Stimulated activated CD8-positive, alpha-beta memory T cell treated with anti-CD3 and anti-CD28 coated beads, Interleukin-2, amount 100 ng/mL, for 1 hour (primary cell): Measurements from ENCODE around the gene TGFBI.

ENCODE experiments used
- DNase-seq, 2 donors: peaks; one replicate each; pipeline ENCODE4 v3.0.0-alpha.2; 2020; ENCODE audit warnings: low read depth in 2 of 2

Gene TGFBI

DNA sequence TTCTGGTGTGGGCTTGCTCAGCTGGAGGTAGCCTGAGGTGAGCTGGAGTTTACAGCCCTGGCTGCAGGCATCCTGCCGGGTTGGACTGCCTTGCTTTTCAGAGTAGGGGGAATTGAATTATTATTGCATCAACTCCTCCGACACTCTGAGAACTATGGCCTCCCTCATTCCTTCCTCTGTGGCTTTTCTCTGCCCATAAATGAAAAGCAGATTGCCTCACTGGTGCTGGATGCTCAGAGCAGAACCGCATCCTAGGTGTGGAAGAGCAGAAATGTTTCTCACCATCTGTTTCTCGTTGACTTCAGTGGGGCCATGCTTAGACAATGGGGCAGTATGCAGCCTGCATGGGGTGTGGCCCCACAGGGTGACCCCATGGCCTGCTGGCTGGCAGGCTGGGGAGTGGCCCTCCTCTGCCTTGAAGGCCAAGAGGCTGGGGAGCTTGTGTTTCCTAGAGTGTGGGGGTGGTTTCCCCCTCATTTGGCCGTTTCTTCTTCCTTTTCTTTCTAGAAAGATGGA is 27.3 kb upstream of the TGFBI start:
- DNase-seq = no peak

DNA sequence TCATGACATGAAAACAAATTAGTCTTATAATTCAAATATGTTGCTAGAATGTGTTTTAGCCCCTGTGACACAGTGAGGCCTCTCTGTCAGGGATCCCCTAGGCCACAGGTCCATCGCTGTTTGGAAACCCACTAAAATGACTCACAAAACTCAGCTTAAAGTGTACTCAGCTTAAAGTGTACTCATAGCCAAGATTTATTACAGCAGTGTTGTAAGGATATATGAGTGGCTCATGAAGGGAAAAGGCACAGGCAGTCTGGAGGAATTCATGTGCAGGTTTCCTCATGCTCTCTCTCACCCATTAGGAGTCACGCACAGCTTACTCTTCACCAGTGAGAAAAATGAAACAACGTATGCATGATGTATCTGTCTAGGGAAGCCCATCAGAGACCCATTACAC is 24.4 kb upstream of the TGFBI start:
- no peak for DNase-seq

DNA sequence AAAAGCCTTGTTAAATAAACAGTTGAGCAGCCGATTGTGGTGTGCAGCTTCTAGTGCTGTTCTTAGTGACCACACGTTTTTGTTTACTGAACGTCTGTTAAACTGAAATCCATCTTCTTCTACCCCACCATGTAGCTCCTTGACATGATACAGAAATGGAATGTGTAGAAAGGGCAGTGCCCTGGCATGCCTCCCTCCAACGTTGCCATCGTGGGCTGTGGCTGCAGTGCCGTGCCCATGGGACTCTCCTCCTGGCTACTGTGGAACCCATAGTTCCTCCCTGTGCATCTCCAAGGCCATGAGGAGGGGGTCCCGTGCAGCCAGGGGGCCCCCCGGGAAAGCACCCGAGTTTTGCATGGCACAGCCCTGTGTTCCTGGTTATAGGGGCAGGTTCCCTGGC is 23.3 kb upstream of the TGFBI start:
- no peak for DNase-seq

DNA sequence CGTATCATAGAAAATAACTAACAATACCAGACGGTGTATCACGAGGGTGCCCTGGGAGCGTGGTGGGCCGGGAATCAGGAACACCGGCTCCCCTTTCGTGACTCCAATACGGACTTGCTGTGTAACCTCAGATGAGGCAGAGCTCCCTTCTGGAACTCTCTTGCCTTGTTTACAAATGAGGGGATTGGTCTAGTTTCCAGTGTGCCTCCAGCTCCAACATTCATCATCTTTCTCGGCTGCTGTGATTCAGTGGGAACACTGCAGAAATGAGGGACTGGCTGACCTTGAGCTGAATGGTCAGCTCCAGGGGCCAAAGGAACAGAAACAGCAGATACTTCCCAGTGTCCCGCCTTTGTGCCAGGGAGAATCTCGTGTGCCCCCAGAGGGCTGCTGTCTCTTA is 22.6 kb upstream of the TGFBI start:
- no peak for DNase-seq

DNA sequence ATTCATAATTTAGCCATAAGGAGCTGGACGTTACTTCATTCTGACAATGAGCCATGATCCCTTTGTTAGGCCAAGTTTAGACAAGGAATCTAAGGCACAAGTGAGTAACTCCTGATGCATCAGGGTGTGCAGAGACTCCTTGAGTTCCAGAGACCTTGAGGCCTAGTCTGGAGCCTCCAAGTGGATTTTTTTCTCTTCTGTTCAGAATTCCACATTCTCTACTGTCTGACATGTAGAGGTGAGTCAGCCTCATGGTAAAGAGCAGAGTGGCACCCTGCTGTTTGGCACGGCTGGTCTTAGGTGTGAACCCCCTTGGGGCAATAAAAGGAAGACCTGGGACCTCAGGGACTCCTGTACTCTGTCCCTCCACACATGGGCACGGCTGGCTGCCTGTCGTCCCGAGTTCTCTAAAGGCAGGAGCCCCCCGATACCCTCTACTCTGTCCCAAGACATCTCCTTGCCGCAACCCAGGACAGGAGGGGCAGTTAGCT is 22.0 kb upstream of the TGFBI start:
- DNase-seq = no peak

DNA sequence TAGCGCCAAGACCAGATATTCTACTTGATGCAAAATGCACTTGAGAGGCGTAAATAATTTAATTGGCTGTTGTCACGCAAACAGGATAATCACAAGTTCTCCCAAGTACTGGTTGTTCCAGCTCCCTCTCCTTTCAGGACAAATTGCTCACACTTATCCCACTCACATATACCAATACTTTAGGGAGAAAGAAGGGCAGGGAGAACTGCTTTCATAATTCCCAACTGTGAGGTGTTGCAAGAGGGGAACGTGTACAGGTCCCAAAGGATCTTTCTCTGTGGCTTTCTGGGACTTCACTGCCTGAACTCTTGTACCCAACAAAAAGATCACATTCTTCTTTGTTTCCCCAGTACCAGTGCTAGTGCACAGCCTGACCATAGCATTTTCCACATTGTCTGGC is 21.5 kb upstream of the TGFBI start:
- DNase-seq = no peak

DNA sequence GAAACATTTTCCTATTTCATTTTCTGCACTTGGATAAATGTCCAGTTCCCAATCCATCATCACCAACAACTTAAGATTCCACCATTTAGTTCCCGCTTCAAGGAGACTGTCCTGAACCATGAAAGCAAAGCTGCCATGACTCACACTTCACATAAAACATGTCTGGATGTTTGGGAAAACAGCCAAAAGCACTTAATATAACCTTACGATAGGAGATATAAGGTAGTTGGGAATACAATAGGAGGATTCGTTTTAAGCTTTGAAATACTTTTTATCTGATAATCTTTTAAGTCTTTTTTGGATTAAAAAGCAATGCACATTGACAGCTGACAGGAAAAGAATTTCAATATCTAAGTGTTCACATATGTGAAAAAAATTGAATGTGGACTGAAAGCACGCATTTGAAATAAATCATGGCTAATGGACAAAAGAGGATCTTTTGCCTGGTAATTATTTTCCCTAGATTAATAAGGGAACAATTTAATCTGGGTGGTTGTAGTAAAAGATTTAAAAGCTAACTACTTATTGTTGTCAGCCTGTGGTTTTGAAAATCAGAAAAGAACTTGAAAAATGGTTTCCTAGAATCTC is 17.3 kb upstream of the TGFBI start:
- no peak for DNase-seq

DNA sequence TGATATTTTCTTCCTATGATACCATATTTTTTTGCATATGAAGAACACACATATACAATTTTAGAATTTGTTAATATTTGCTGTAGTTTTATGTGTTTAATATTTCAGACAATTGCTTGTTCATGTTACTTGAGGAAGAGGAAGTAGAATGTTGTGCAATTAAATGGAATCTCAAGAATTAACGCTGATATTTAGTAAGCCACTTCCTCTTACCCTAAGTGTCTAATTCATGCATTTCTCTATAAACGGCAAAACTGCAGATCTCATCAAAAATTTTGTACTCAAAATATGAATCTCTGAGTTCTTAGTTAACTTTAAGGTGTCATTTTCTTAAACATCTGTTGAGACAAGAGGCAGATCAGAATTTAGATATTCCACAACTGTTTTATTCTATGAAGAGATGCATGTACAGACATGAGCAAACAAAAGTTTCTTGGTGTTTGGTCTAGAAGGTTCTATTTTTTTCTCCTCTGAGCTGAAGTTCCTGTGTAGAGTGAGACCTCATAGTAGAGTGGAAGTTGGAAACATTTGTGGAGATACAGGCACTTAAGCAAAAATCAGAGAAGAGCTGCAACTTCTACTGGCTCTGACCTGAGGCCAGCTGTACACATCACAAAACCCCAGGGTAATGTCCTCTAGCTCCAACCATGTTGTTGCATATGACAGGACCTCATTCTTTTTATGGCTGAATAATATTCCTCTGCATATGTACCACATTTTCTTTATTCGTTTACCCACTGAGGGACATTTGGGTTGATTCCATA is 16.6 kb upstream of the TGFBI start:
- no peak for DNase-seq

DNA sequence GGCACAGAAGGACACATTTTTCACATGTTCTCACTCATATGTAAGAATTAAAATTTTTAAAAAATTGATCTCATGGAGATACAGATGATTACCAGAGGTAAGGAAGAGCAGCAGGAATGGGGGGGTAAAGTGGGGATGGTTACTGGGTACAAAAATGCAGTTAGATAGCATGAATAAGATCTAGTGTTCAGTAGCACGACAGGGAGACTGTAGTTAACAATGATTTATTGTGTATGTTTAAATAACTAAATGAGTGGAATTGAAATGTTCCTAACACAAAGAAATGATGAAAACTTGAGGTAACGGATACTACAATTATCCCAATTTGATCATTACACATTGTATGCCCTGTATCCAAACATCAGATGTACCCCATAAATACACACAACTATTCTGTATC is 15.2 kb upstream of the TGFBI start:
- DNase-seq = no peak

DNA sequence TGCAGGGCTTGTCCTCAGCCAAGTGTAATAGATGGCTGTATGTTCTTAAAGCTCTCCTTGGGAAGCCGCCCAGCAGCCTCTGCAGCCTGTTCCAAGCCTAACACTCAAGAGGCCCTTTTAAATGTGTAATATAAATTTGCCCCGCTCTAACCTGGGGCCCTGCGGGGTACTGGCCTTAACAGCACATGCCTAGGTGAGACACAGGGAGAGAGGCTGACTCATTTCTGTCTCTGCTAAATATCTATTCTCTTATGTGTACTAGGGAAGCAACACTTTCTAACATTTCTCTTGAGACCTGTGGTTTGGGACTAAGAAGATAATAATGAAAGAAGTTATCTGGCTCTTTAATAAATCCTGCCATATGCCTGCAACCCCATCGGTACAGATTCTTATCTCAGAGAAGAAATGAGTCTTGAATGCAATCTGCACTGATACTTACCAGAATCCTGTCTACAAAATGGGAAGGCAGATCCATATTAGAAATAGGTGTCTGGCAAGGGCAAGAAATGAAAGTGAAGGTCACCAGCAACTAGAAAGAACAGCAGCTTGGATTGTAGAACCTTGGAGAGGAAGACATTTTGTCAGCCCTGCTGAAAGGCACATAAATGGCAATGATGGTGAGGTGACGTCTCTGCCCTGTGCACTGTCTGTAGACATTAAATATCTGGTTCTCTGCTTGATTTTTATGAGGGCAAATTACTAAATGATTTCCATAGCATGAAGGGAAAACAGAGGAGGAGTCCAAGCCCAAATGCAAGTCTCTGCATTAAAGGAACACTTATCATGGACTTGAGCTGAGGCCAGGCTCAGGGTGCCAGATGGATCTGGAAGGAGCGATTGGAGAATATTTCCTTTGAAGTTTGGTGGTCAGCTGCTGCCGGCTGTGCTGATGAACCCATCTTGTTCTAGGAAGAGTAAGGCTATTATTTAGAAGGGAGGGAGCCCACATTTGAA is 14.5 kb upstream of the TGFBI start:
- no peak for DNase-seq

DNA sequence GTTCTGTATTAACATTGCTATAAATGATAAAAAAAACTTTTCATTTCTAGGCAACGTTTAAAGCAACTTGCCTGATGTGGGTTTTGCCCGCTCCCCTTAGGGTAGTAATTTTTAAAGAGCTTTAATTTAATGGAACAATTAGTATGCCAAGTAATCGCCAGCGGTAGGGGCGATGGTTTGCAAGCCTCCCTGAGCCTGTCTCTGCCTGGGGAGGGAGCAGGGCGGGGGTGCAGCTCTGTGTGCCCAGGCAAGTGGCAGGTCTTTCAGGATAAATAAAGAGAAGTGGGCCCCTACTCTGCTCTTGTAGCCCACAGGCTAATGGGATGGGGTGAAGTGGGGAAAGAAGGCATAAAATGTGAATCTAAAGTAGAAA is 13.8 kb upstream of the TGFBI start:
- DNase-seq = no peak

DNA sequence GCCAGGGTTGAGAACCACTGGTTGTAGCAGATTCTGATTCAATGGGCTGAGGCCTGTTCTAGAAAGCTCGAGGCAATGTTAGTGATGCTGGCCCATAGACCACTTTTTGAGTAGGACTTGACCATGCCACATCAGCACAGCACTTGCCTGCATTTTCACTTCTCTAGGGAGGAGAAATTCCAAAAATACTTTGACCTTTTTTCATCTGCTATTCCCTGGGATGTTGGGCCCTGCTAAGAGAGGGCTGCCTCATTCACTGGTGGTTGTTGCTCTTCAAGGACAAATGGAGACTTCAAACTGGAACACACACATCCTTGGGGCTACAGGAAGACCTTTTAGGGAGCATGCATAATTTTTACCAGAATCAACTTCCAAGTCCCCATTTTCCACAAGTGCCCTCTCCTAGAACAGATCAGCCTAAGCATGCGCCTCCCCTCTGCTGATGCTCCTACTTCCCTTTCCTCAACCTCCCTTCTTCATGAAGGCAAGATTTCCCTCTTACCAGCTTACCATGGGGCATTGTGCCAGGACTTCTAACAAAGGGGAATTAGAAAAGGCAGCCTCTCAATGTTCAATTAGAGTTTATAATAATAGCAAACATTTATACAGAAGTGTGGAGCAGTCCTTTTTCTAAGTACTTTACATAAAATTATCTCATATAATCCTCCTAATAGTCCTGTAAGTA is 12.7 kb upstream of the TGFBI start:
- no peak for DNase-seq

DNA sequence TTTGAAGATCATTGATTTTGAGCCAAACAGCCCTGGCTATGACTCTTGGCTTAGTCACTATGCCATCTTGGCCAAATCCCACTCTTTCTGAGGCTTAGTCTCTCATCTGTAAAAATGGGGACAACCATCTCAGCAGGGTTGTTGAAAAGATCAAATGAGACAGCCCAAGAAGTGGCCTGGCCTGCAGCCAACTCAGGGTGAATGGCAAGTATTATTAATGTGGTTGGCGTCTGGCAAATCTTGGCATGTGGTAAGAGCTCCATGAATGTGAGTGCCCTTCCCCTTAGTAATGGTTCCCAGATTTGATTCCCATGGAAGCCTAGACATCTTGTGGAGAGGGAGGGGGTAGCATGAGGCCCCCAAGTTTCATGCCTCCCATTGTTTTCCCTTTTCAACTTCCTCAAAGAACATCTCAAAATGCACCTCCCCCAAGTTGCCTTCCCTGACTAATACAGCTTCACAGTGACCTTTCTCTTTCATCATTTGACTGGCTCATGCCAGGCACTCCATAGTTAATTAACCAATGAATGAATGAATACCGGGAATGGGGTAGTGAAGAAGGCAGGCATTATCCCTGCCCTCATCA is 11.8 kb upstream of the TGFBI start:
- DNase-seq = no peak

DNA sequence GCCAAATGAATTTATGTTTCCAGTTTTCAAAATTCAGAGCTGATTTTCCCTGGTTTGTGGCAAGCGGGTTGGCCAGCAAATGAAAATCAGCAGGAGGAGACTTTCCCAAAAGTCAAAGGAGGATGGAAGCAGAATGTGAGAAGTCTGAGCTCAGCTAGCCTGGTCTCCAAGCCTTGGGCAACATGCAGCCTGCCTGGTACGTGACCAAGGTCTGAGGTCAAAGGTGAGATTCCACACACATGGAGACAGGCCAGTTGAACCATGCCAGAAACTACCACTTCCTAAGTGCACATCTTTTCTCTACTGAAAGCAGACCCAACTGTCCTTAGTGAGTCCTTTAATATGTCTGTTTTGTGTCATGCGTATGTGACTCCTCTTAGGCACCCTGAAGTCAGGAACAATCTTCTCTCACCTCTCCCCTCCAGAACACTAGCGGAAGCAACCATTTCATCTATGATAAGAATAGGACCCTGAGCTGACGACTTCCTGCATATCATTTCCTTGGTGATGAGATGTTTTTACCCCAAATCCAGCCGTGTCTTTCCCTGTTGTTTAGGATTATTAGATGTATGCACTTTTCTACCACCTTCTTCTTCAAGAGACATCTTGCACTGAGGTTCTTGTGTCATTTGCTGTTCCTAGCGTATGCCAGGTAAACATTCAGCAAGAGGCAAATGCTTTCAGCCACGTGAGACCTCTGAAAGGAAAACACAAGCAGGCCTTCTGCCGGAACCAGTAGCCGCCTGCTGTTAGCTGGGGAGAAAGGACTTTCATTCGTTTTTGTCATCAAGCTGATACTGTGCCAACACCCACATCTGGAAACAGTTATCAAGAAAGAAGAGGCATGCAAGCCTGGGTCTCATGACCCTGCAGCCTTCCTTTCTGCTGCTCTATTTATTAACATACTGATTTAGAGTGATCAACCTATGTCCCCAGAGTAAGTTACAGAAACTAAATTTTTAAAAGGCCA is 9.7 kb upstream of the TGFBI start:
- DNase-seq = no peak

DNA sequence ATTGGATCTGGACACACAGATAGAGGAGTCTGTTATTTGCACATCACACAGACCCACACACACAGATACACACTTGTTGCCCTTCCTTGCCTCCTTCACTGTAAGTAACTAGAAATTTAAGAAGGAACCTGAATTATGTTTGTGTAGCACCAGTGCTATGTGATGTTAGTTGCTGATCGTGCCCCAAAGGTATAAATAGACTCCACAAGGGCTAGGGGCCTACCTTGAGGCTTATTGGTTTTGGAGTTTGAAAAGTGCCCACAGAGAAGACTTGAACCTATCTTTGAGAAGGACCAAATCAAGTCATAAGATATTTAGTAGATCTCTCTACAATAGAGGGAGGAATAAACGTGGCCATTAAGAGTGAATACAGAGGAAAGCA is 8.8 kb upstream of the TGFBI start:
- no peak for DNase-seq

DNA sequence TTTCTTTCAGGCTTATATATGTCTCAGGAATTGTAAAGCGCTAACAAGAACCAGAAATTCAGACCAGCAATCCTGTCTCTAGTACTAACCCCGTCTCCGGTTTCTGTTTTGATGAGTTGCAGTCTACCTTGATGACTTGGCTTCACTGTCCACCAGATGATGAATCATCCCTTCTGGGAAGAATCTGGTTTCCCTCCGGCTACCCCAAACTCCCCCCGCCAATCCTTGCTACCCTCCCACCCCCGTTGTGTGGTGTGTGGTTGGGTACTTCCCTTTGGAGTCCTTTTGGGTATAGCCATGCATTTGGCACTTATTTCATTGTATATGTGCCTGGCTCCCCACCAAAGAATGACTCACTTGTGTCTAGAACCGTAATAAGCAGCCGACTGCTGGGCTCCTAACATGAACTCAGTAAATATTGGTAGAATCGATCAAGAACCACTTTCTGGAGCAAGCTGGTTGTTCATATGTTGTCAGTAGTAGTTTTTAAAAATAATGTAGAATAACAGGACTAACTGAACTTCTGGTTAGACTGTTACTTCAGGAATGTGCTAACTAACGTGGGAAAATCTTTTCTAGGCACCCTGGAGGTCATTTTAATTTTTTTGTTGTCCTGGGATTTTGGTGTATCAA is 8.3 kb upstream of the TGFBI start:
- DNase-seq = no peak

DNA sequence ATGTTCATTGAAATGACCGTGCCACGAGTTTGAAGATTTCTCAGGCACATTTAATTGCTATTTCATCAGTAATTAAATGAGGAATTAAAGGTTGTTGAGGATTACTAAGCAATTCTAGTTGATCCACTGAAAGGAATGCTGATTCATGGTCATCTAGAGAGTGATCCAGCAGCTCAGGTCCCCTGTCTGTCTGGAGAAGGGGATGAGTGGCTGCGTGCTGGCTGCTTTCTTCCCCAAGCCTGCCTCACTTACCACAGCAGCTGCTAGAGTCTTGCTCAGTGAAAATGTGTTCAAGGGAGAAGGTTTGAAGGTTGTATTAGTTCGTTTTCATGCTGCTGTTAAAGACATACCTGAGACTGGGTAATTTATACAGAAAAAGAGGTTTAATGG is 7.8 kb upstream of the TGFBI start:
- no peak for DNase-seq

DNA sequence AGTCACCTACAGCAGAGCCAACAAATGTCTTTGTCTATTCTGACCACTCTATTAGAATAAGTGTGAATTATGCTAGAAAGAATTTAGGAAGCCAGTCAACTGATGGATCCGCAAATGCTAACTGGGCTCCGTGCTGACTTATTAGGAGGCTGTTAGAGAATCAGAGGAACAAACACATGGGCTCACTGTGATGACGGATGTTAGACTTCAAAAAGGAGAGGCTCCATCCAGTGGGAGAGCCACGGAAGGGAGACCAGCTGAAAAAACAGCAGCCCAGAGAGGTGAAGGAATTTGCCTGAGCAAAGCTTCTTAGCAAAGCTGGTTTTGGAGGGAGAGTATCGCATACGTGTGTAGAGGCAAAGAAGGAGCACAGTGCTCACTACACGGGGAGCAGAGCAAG is 5.8 kb upstream of the TGFBI start:
- DNase-seq = no peak

DNA sequence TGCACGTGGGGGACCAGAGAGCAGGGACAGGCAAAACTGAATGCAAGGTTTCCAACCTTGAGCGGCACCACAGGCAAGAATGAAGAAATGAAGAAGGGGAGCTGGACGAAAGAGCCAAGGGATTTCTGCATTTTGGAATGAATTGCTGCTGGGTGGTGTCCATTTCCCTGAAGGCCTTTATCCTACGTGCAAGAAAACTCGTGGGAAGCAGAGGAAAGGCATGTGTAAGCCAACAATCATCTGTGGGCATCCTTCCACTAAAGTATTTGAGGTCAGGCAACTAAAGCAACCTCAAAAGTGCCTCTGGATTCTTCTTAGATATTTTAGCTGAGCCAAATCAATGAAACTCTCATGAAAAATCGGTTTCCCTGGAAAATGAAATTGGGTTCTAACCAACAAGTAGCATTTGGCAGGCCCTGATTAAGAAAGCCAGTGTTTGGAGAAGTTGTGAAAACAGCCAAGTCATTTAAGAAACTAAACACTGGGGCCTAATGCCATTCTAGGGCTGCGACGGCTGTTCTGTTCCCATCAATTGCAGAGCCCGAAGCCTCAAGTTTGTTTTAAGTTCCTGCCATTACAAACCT is 4.7 kb upstream of the TGFBI start:
- DNase-seq = no peak
